HepG2 (cell line): ENCODE data around the gene SMIM29. TPM values are rescaled to one million over a fixed set of nuclear protein-coding genes. Genes with fewer than 3 reads are reported as not detected.

Source experiments
- ATAD3A ChIP-seq: sonication (generic); formaldehyde crosslinking; IDR thresholded peaks from 2 replicates; pipeline ENCODE4 v1.4.0; 2020; ENCODE audit warnings: missing genetic modification reagents
- ETS1 ChIP-seq: sonication (generic); formaldehyde crosslinking; IDR thresholded peaks from 2 replicates; pipeline ENCODE4 v1.4.0; 2020; ENCODE audit warnings: missing genetic modification reagents
- HMG20A ChIP-seq: IDR thresholded peaks from 2 replicates; pipeline ENCODE4 v1.6.1; 2016; ENCODE audit warnings: borderline replicate concordance
- MTF1 ChIP-seq: sonication (generic); formaldehyde crosslinking; IDR thresholded peaks from 2 replicates; pipeline ENCODE4 v1.5.0; 2020; ENCODE audit warnings: missing genetic modification reagents
- ZIK1 ChIP-seq: sonication (generic); formaldehyde crosslinking; IDR thresholded peaks from 2 replicates; pipeline ENCODE4 v1.5.0; 2020; ENCODE audit warnings: mild to moderate bottlenecking, low read depth, missing genetic modification reagents, borderline replicate concordance
- ZNF350 ChIP-seq: sonication (generic); formaldehyde crosslinking; IDR thresholded peaks from 2 replicates; pipeline ENCODE4 v1.4.0; 2020; ENCODE audit warnings: mild to moderate bottlenecking, low read depth, missing genetic modification reagents, borderline replicate concordance
- ZNF383 ChIP-seq: sonication (generic); formaldehyde crosslinking; IDR thresholded peaks from 2 replicates; pipeline ENCODE4 v1.4.0; 2020; ENCODE audit warnings: missing genetic modification reagents, mild to moderate bottlenecking, borderline replicate concordance
- ZNF407 ChIP-seq: sonication (generic); formaldehyde crosslinking; IDR thresholded peaks from one replicate; pipeline ENCODE4 v1.5.1; 2020; ENCODE audit warnings: mild to moderate bottlenecking, missing genetic modification reagents; ENCODE audit errors: not compliant biosample characterization
- ZNF687 ChIP-seq: sonication (generic); formaldehyde crosslinking; IDR thresholded peaks from 2 replicates; pipeline ENCODE4 v1.5.1; 2020; ENCODE audit warnings: mild to moderate bottlenecking, missing genetic modification reagents, moderate library complexity
- ZNF737 ChIP-seq: sonication (generic); formaldehyde crosslinking; IDR thresholded peaks from 2 replicates; pipeline ENCODE4 v1.5.0; 2020; ENCODE audit warnings: missing genetic modification reagents, mild to moderate bottlenecking, borderline replicate concordance
- ZNF788 ChIP-seq: sonication (generic); formaldehyde crosslinking; IDR thresholded peaks from 2 replicates; pipeline ENCODE4 v1.5.0; 2020; ENCODE audit warnings: mild to moderate bottlenecking, missing genetic modification reagents, borderline replicate concordance
- ZNF792 ChIP-seq: IDR thresholded peaks from 2 replicates; pipeline ENCODE4 v1.6.1; 2016
- polyA plus RNA-seq, 8 experiments: library from polyadenylated mRNA; depleted of rRNA in 3 of 8; stranded (reverse) in 7 of 8; unstranded in 1 of 8; fragments of >200 nt; fragmentation: Illumina TruSeq in 4 of 8; extraction: Trizol in 4 of 8; gene quantifications; 2 replicates each; pipeline versions ENCODE4 v1.2.1 to v1.2.3, GENCODE V29; 2011 to 2016; ENCODE audit warnings: low read depth in 4 of 8, missing spikeins in 1 of 8, mixed read lengths in 1 of 8; ENCODE audit not compliant: insufficient read depth in 1 of 8
- total RNA-seq, 5 experiments: library from RNA; depleted of rRNA; stranded (reverse); fragments of >200 nt; fragmentation: Illumina TruSeq; extraction: Trizol; gene quantifications; 2 replicates each; pipeline ENCODE4 v1.2.3, GENCODE V29; 2016; ENCODE audit warnings: low read depth in 1 of 5

Gene SMIM29
- total and polyA plus RNA-seq, 2 of the 13 experiments (the other 11 are each of a cell fraction or from before 2014, with no cell fraction given) = 8.8 to 15.3 TPM

- peak; percentile 99 for TF ChIP-seq ZNF687 (CRISPR knock-in tag)
- TF ChIP-seq ZNF383 (CRISPR knock-in tag) = peak; percentile 39; the same call in 1 of the 2 replicates
- peak; percentile 92; the same call in 1 of the 2 replicates for TF ChIP-seq ZNF788
- no peak for TF ChIP-seq ZNF350
- TF ChIP-seq ZNF407 (CRISPR knock-in tag) = peak; percentile 69
- no peak for TF ChIP-seq ZNF737 (CRISPR knock-in tag)
- peak; percentile 99 for TF ChIP-seq ZIK1 (CRISPR knock-in tag)
- peak; percentile 99 for TF ChIP-seq ETS1 (CRISPR knock-in tag)
- TF ChIP-seq MTF1 (CRISPR knock-in tag) = peak; percentile 98
- peak; percentile 97 for TF ChIP-seq ZNF792
- TF ChIP-seq HMG20A (CRISPR knock-in tag) = no peak
- TF ChIP-seq ATAD3A (CRISPR knock-in tag) = no peak
Observed at GRCh38 chr6:34237722-34238584, 10.9 kb downstream of the SMIM29 start (continued).
